BJ (cell line): Measurements from ENCODE around the gene ZNF473. TPM values are rescaled to one million over a fixed set of nuclear protein-coding genes. Genes with fewer than 3 reads are reported as not detected.
A peak's percentile ranks its signal among the peaks of the same experiment; 100 is the strongest.
"Not testable (repeated sequence)": the region's sequence is repeated elsewhere in the genome, so short reads cannot be mapped to it uniquely, and the experiment has no call there.

ENCODE experiments used
- CTCF ChIA-PET: fragments of 350-600 bp; formaldehyde crosslinking; extraction: SDS; loops from one replicate; lab custom pipeline; 2021; ENCODE audit warnings: antibody characterized with exemption, inconsistent platforms; lab: Yijun Ruan, JAX
- POLR2A ChIA-PET: fragments of 300-600 bp; sonication (Branson Sonifier 250); formaldehyde crosslinking; extraction: SDS; loops from one replicate; lab custom pipeline; 2021; ENCODE audit warnings: antibody characterized with exemption; lab: Charles Lee
- DNase-seq: peaks from one replicate; pipeline ENCODE4 v3.0.0-alpha.2; 2011; ENCODE audit warnings: low read depth
- H3K27me3 ChIP-seq: 2 replicates; pipeline ENCODE4 v1.6.0; 2011; ENCODE audit warnings: low read length; ENCODE audit not compliant: control insufficient read depth, insufficient read depth
- H3K36me3 ChIP-seq: 2 replicates; pipeline ENCODE4 v1.5.1; 2011; ENCODE audit warnings: low read length; ENCODE audit not compliant: control insufficient read depth, insufficient read depth
- H3K4me3 ChIP-seq: 2 replicates; pipeline ENCODE4 v1.5.1; 2011; ENCODE audit warnings: low read depth, mild to moderate bottlenecking, control low read depth, low read length
- CTCF ChIP-seq: IDR thresholded peaks from 2 replicates; pipeline ENCODE4 v1.5.1; 2011; ENCODE audit warnings: low read depth, mild to moderate bottlenecking, control low read depth, inconsistent platforms, low read length, moderate library complexity; ENCODE audit not compliant: insufficient read depth
- polyA plus RNA-seq: library from polyadenylated mRNA; depleted of rRNA; stranded (reverse); fragments of >200 nt; gene quantifications from 2 replicates; pipeline ENCODE4 v1.2.3, GENCODE V29; 2011

Gene ZNF473
- polyA plus RNA-seq, 1 experiment = 7.5 TPM

- no peaks in the 10 kb centered on the region for H3K27me3 ChIP-seq
- H3K4me3 ChIP-seq = no peak overlapping the region
- peak; percentile 55 for TF ChIP-seq CTCF
- POLR2A ChIA-PET = no interaction called here
- DNase-seq = no peak
- CTCF ChIA-PET = interaction anchor here (1.2 kb wide), 1 partner anchor 20 kb away, joined by 4 read pairs; no protein-coding TSS in a partner anchor
- peaks cover 26% of the 10 kb centered on the region for H3K36me3 ChIP-seq
Measured at GRCh38 chr19:50046649-50047503, 21.1 kb downstream of the ZNF473 start.

GRCh38 chr19:50047671-50048070 lies 21.9 kb downstream of the ZNF473 start:
- ChIA-PET POLR2A (no interaction called here), CTCF (interaction anchor here (0.5 kb wide), 1 partner anchor 108 kb away, joined by 3 read pairs; no protein-coding TSS in a partner anchor)
- Histone ChIP-seq H3K4me3 (no peak overlapping the region), H3K27me3 (no peaks in the 10 kb centered on the region), H3K36me3 (peaks cover 19% of the 10 kb centered on the region)
- no peak for DNase-seq
- no peak for TF ChIP-seq CTCF

GRCh38 chr19:50050406-50051227 lies 24.8 kb downstream of the ZNF473 start:
- POLR2A ChIA-PET = no interaction called here
- CTCF ChIA-PET = interaction anchor here (1.4 kb wide), 1 partner anchor 12 kb away, joined by 3 read pairs; no protein-coding TSS in a partner anchor
- peaks cover 4% of the 10 kb centered on the region for H3K36me3 ChIP-seq
- no peaks in the 10 kb centered on the region for H3K27me3 ChIP-seq
- DNase-seq = peak; percentile 36
- no peak for TF ChIP-seq CTCF
- peak overlapping the region; percentile 46 for H3K4me3 ChIP-seq

- CTCF ChIA-PET = interaction anchor here (1.4 kb wide), 1 partner anchor 13 kb away, joined by 3 read pairs; no protein-coding TSS in a partner anchor
- peak overlapping the region; percentile 46 for H3K4me3 ChIP-seq
- DNase-seq, H3K27me3 ChIP-seq, POLR2A ChIA-PET, H3K36me3 ChIP-seq: not testable (repeated sequence)
Measured at GRCh38 chr19:50051228-50051895, 25.6 kb downstream of the ZNF473 start.

GRCh38 chr19:50051964-50052363 lies 26.2 kb downstream of the ZNF473 start:
- no peak for DNase-seq
- ChIA-PET POLR2A (no interaction called here), CTCF (no interaction called here)
- Histone ChIP-seq H3K36me3 (no peaks in the 10 kb centered on the region), H3K4me3 (no peak overlapping the region), H3K27me3 (no peaks in the 10 kb centered on the region)
- no peak for TF ChIP-seq CTCF
